ENCODE results near the gene FIBP.

The FIBP gene

GRCh38 chr11:65890324-65891218 is 2.3 kb upstream of the FIBP start, which contains the start of gene CCDC85B:
CCDC85B (plus strand) TSS chr11:65890673; CDS start chr11:65890784, 111 bp downstream.
- DNase-seq (ENCODE audit: low spot score) = peak; percentile 92

- DNase-seq (ENCODE audit: low spot score) = no peak
Measured at GRCh38 chr11:65887723-65888162, 528 bp downstream of the FIBP start.

DNA sequence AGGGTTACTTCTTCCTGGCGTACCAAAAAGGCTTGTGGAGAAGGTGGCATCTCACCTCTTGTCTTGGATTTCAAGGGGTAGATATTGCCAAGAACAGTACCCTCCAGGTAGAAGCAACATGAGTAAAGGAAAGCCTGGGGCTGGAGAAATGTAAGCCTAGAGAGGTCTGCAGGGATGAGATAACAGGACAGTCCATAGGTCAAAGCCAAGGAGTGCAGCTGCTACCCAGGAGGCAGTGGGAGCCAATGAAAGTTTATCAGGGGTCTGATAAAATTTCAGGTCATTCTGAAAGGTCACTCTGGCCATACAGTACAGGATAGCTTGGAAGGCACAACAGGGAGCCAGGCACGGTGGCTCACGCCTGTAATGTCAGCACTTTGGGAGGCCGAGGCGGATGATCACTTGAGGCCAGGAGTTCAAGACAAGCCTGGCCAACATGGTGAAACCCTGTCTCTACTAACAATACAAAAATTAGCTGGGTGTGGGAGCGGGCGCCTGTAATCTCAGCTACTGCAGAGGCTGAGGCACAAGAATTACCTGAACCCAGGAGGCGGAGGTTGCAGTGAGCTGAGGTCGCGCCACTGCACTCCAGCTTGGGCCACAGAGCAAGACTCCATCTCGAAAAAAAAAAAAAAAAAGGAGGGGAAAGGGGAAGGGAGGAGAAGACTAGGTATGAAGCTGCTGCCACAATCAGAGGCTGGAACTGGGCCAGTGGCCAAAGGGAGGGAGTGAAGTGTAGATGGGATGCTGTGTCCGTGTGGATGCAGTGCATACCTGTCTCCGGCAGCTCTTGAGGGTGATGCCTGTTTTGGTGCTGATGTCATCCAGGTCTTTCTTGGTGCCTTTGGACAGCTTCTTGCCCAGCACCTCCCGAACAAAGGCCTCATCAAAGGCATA is 1.2 kb downstream of the FIBP start:
- no peak for DNase-seq (ENCODE audit: low spot score)

DNA sequence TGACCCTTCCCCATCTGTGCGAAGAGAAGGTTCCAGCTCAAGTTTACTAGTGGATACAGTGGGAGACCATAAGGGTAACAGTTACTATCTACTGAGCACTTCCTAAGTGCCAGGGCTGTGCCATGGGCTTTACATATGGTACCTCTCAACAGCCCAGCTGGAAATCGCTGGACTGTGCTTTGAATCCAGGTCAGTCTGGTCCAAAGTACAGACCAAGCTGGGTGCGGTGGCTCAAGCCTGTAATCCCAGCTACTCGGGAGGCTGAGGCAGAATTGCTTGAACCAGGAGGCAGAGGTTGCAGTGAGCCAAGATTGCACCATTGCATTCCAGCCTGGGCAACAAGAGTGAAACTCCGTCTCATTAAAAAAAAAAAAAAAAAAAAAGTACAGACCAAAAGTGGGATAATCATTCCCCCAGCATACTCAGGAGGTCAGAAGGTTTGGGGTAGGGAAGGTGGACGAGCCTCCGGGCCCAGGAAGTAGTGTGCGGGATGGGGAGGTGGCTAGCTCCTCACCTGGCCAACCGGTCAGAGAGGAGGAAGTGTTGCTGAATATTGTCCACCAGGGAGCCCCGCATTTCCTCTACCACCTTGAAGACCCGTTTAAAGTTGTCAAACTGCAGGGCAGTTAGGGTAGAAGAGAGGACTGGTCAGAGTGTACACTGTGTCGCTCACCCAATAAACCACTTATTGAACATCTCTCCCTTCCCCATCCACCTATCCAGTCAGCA is 2.3 kb downstream of the FIBP start:
- no peak for DNase-seq (ENCODE audit: low spot score)

- no peak for DNase-seq (ENCODE audit: low spot score)
Measured at GRCh38 chr11:65885231-65885630, 3.0 kb downstream of the FIBP start.

- DNase-seq (ENCODE audit: low spot score) = peak; percentile 83
Measured at GRCh38 chr11:65884716-65885092, 3.6 kb downstream of the FIBP start.

DNA sequence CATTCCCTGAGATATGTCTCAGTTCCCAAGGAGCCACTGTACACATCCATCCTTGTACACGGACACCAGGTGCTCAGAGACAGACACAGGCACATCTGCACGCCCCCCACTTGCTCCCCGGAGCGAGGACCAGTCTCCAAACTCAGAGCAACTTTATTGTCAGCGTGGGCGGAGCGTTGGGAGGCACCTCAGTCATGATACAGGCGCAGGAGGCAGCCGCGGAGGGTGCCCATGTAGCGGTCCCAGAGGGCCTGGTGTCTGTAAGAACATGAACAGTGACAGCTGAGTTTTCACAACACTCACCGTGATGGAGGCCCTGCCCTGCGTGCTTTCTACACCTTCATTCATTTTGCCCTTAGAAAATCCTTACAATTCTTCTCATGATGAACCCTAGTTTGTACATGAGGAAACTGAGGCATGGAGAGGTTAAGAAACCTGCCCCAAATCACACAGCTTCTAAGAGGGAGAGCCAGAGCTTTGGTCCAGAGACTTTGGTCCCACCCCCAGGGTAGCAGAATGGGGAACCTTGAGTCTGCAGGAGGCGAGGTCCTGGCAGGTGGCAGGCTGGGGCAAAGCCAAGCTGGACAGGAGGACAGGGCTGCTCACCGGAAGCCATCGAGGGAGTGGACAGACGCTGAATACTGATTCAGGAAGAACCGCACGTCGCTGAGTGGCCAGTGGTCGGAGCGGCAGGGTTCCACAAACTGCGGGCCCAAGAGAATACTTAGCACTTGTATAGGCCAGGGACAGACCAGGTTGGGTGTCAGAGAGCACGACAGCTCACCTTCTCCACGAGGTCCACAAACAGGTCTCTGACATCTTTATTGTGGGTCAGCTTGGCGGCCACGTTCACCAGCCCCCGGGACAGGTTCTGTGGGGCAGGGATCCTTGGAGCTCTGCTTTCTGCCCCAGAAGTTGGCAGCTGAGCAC is 4.2 kb downstream of the FIBP start:
- DNase-seq (ENCODE audit: low spot score) = no peak

DNA sequence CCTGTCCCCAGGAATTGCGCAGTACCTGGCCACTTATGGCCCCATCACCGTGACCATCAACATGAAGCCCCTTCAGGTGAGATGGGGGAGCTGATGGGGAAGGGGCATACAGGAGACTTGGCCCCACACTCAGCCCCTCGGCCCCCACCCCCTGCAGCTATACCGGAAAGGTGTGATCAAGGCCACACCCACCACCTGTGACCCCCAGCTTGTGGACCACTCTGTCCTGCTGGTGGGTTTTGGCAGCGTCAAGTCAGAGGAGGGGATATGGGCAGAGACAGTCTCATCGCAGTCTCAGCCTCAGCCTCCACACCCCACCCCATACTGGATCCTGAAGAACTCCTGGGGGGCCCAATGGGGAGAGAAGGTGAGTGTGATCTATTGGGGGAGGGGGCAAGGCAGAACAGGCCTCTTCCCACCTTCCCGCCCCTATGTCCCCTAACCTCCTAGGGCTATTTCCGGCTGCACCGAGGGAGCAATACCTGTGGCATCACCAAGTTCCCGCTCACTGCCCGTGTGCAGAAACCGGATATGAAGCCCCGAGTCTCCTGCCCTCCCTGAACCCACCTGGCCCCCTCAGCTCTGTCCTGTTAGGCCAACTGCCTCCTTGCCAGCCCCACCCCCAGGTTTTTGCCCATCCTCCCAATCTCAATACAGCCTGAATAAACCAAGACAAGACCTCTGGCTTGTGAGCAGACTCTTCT is 5.1 kb downstream of the FIBP start:
- no peak for DNase-seq (ENCODE audit: low spot score)

DNA sequence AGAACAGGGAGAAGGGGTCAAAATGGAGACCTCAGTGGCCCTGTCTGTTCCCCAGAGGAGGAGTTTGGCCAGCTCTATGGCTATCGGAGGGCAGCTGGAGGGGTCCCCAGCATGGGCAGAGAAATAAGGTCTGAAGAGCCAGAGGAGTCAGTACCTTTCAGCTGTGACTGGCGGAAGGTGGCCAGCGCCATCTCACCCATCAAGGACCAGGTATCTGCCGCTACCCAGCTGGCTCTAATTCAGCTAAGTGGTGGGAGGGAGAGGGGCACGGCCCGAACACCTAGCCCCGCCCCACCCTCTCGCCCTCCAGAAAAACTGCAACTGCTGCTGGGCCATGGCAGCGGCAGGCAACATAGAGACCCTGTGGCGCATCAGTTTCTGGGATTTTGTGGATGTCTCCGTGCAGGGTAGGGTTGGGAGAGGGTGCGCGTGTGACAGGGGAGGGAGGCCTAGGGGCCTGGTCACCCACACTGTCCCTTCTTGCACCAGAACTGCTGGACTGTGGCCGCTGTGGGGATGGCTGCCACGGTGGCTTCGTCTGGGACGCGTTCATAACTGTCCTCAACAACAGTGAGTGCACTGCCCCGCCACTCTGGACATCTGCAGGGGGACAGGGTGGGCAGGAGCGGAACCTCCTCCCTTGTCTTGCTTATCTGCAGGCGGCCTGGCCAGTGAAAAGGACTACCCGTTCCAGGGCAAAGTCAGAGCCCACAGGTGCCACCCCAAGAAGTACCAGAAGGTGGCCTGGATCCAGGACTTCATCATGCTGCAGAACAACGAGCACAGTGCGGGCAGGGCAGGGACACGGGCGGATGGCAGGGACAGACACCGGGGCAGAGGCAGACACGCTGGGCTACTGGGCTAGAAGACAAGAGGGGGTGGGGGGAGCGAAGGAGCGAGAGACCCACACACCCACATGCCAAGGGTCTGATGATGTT is 5.9 kb downstream of the FIBP start:
- no peak for DNase-seq (ENCODE audit: low spot score)

GRCh38 chr11:65880844-65881421 is 7.3 kb downstream of the FIBP start:
- no peak for DNase-seq (ENCODE audit: low spot score)

DNA sequence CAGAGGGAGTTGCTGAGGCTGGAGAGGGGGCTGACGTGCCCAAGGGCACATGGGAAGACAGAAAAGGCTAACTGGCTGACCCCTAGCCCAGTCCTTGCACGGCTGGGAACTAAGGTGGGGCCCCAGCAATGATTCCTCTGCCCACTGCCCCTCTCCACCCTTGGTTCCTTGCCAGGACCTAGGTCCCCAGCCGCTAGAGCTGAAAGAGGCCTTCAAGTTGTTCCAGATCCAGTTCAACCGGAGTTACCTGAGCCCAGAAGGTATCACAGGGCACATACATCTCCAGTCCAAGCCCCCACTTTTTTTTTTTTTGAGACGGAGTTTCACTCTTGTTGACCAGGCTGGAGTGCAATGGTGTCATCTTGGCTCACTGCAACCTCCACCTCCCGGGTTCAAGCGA is 8.2 kb downstream of the FIBP start:
- DNase-seq (ENCODE audit: low spot score) = no peak

GRCh38 chr11:65879617-65880016 is 8.7 kb downstream of the FIBP start, which contains the start of gene CTSW:
CTSW (plus strand) TSS chr11:65879837; CDS start chr11:65879855, 18 bp downstream.
- no peak for DNase-seq (ENCODE audit: low spot score)

- peak; percentile 89 for DNase-seq (ENCODE audit: low spot score)
Measured at GRCh38 chr11:65873318-65874156, 14.7 kb downstream of the FIBP start.

DNA sequence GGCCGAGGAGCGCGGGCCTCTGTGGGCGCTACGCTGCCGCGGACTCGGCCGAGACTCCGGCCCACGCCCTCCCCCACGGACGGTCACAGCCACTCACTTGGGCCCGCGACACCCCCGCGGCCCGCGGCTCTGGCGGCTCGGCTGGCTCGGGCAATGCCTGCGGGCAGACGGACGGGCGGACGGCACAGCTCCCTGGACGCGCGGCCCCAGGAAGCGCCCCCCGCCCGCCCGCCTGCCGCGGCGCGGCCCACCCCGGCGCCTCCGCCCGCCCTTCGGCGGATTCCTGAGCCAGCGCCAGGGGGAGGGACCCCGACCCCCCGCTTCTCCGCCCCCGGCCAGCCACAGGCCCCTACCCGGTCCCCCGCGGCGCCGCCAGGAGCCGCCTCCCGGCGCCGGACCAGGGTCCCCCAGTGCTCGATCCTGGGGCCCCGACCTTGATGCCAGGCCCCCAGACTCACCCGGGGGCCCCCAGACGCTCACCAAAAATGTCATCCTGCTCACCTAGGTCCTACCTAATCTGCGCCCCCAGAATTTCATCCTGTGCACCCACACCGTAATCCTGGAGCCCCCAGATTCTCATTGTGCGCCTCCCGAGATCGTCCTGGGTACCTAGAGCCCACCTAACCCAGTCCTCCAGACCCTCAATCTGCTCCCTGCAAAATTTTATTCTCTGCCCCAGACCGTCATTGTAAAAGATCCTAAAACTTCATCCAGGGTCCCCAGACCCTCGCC is 15.5 kb downstream of the FIBP start, which contains the start of gene EFEMP2:
TSS of gene EFEMP2 (minus strand) at position 215 of the 732 bp plus-strand sequence. CDS start 446 bp downstream, outside the sequence.
- DNase-seq (ENCODE audit: low spot score) = no peak

DNA sequence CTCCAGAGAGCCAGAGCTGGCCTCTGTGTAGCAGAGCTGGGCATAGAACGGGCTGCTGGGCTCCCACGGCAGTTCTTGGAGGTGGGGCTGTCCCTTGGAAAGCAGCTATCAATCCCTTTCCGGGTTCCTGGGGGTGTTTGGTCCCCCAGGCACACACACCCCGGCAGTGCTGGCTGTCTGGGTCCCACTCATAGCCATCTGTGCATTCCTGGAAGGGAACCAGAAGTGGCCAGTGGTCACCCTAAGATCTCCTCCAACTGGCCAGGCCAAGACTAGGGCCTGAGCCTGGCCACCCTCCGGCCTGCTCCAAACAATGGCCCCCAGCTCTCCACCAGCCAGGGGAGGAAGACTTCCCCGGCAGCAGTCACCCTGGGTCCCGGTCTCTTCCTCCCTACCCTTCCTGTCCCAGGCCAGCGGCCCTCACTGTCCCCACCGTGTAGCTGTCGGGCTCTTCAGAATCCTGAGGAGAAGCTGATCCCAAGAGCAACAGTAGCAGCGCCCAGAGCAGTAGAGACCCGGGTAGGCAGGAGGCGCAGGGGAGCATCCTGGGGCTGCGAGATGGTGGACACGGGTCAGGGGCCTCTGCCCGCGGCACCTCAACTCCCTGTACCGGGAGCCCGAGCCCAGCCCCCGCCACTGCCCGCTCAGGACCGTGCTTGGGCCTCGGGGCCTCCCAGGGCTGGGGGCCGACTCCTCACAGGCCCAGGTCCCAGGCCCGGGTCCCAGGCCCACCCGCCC is 16.3 kb downstream of the FIBP start:
- DNase-seq (ENCODE audit: low spot score) = no peak

All from kidney capillary endothelial cell (primary cell).